OCI-LY1 (cell line): Measurements from ENCODE around the gene EIF5.

ENCODE experiments used
- H2AFZ ChIP-seq: fragments of 200-600 bp; sonication (generic), shearing (Covaris generic); 2 replicates; pipeline ENCODE4 v1.6.0; 2014; ENCODE audit warnings: antibody characterized with exemption, mild to moderate bottlenecking, low read length
- H3F3A ChIP-seq: fragments of 200-600 bp; sonication (generic), shearing (Covaris generic); 2 replicates; pipeline ENCODE4 v1.6.0; 2014; ENCODE audit warnings: mild to moderate bottlenecking, antibody characterized with exemption, low read length, moderate library complexity; ENCODE audit not compliant: insufficient read depth
- H3K27ac ChIP-seq: fragments of 200-600 bp; sonication (generic); 2 replicates; pipeline ENCODE4 v1.5.1; 2014; ENCODE audit warnings: low read length, mixed run types, mild to moderate bottlenecking, low read depth; ENCODE audit not compliant: poor library complexity, severe bottlenecking
- H3K27me3 ChIP-seq: fragments of 200-600 bp; sonication (generic); 2 replicates; pipeline ENCODE4 v1.6.0; 2014; ENCODE audit warnings: antibody characterized with exemption, mild to moderate bottlenecking, low read length, moderate library complexity; ENCODE audit not compliant: insufficient read depth
- H3K36me3 ChIP-seq: fragments of 200-600 bp; sonication (generic); 2 replicates; pipeline ENCODE4 v1.6.1; 2014; ENCODE audit warnings: mild to moderate bottlenecking, antibody characterized with exemption, low read length, moderate library complexity, mixed read lengths; ENCODE audit not compliant: insufficient read depth
- H3K4me1 ChIP-seq: fragments of 200-600 bp; sonication (generic); 2 replicates; pipeline ENCODE4 v1.5.1; 2014; ENCODE audit warnings: mild to moderate bottlenecking, low read length, moderate library complexity; ENCODE audit not compliant: insufficient read depth, severe bottlenecking
- H3K4me2 ChIP-seq: fragments of 200-600 bp; sonication (generic), shearing (Covaris generic); 2 replicates; pipeline ENCODE4 v1.6.1; 2014; ENCODE audit warnings: low read length
- H3K4me3 ChIP-seq: fragments of 200-600 bp; sonication (generic); 2 replicates; pipeline ENCODE4 v1.5.1; 2014; ENCODE audit warnings: low read length, low read depth, mild to moderate bottlenecking, mixed read lengths; ENCODE audit not compliant: poor library complexity, severe bottlenecking
- H3K79me2 ChIP-seq: fragments of 200-600 bp; shearing (Covaris generic); 2 replicates; pipeline ENCODE4 v1.6.1; 2016; ENCODE audit warnings: mixed run types, low read length, mixed read lengths; ENCODE audit not compliant: insufficient read depth
- H3K9ac ChIP-seq: fragments of 200-600 bp; sonication (generic), shearing (Covaris generic); 2 replicates; pipeline ENCODE4 v1.6.1; 2014; ENCODE audit warnings: mild to moderate bottlenecking, low read length, mixed read lengths
- H3K9me2 ChIP-seq: fragments of 200-600 bp; sonication (generic), shearing (Covaris generic); 2 replicates; pipeline ENCODE4 v1.6.1; 2014; ENCODE audit warnings: low read depth, mild to moderate bottlenecking, low read length, mixed read lengths
- H3K9me3 ChIP-seq: fragments of 200-600 bp; shearing (Covaris generic); 2 replicates; pipeline ENCODE4 v1.6.1; 2014; ENCODE audit warnings: low read length, mixed read lengths
- H4K20me1 ChIP-seq: fragments of 200-600 bp; sonication (generic), shearing (Covaris generic); 2 replicates; pipeline ENCODE4 v1.6.0; 2016; ENCODE audit warnings: mild to moderate bottlenecking, low read length; ENCODE audit not compliant: insufficient read depth
- EZH2 ChIP-seq: fragments of 200-600 bp; sonication (generic), shearing (Covaris generic); IDR thresholded peaks from 2 replicates; pipeline ENCODE4 v1.8.0; 2017; ENCODE audit warnings: borderline replicate concordance, mixed run types, mild to moderate bottlenecking, antibody characterized with exemption, low read length, moderate library complexity, mixed read lengths
- TF ChIP-seq, protein P1 (sequence below): fragments of 200-600 bp; sonication (generic), shearing (Covaris generic); IDR thresholded peaks from 2 replicates; pipeline ENCODE4 v1.5.1; 2017; ENCODE audit warnings: mild to moderate bottlenecking, antibody characterized with exemption, low read length, moderate library complexity, mixed read lengths

Gene EIF5

DNA sequence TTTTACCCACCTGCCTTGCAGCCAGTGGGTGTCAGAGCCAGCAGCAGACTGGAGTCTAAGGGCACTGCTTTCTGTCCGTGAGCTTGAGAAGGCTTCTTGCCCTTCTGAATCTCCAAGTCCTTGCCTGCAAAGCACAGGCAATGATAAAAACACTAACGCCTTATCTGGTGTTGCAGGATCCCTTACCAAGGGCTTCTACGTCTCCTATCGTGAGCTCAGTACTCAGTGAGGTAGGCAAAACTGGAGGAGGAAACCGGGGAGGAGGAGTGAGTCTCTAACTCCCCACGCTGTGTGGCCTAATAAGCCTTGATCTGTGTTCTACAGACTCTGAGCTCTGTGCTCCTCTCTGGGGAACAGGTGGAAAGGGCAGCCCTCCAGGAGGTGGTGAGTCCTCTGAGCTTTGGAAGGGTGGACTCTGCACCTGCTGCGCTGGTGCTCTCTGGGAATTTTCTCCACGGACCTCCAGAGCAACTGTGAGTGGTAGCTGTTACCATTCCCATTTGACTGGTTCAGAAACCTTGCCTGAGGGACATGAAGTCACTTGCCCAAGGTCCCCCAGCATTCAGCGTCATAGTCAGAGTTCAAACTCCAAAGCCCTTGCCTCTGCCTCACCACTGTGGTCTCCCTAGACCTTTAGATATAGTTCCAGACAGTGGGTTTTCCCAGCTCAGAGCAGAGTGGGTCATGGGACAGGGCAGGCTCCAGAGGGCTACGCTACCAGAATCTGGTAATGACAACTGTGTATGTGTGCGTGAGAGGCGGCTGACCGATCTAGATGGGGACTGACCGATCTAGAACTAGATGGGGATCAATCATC, 44.2 kb downstream of the EIF5 start:
- Histone ChIP-seq H3K9ac (no peak overlapping the region), H2AFZ (no peak overlapping the region)

DNA sequence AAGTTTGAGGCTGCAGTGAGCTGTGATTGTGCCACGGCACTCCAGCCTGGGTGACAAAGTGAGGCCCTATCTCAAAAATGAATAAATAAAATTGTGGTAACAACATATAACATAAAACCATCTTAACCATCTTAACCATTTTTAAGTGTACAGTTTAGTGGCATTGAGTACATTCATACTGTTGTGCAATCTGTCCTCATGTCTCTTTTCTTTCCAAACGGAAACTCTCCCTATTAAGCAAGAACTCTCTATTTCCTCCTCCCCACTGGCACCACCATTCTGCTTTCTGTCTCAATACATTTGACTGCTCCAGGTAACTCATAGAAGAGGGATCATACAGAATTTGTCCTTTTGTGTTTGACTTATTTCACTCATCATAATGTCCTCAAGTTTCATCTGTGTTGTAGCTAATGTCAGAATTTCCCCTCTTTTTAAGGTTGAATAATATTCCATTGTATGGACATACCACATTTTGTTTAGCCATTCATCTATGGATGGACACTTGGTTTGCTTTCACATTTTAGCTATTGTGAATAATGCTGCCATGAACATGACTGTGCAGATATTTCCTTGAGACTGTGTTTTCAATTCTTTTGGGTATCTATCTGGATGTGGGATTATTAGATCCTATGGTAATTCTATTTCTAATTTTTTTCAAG, 46.8 kb downstream of the EIF5 start:
- Histone ChIP-seq H3K79me2 (peaks cover 1% of the 10 kb centered on the region; the same call in 1 of the 2 replicates), H3K9me2 (no peaks in the 10 kb centered on the region), H3K27me3 (peaks cover 7% of the 10 kb centered on the region; the same call in 1 of the 2 replicates), H3K9me3 (no peaks in the 10 kb centered on the region), H3K4me3 (no peak overlapping the region), H3K4me1 (peaks cover 8% of the 10 kb centered on the region), H3K4me2 (no peak overlapping the region), H3F3A (no peaks in the 10 kb centered on the region), H3K9ac (no peak overlapping the region), H2AFZ (no peak overlapping the region), H4K20me1 (no peaks in the 10 kb centered on the region), H3K36me3 (no peaks in the 10 kb centered on the region; the same call in 1 of the 2 replicates), H3K27ac (no peak overlapping the region)
- no peak for TF ChIP-seq EZH2
- TF ChIP-seq, protein P1, sequence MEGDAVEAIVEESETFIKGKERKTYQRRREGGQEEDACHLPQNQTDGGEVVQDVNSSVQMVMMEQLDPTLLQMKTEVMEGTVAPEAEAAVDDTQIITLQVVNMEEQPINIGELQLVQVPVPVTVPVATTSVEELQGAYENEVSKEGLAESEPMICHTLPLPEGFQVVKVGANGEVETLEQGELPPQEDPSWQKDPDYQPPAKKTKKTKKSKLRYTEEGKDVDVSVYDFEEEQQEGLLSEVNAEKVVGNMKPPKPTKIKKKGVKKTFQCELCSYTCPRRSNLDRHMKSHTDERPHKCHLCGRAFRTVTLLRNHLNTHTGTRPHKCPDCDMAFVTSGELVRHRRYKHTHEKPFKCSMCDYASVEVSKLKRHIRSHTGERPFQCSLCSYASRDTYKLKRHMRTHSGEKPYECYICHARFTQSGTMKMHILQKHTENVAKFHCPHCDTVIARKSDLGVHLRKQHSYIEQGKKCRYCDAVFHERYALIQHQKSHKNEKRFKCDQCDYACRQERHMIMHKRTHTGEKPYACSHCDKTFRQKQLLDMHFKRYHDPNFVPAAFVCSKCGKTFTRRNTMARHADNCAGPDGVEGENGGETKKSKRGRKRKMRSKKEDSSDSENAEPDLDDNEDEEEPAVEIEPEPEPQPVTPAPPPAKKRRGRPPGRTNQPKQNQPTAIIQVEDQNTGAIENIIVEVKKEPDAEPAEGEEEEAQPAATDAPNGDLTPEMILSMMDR, result no peak

More for the DNA sequence above, 44.2 kb downstream of the EIF5 start:
- Histone ChIP-seq H3K9me3 (no peaks in the 10 kb centered on the region), H3K36me3 (no peaks in the 10 kb centered on the region; the same call in 1 of the 2 replicates), H3K4me2 (no peak overlapping the region), H3K4me3 (no peak overlapping the region), H3F3A (no peaks in the 10 kb centered on the region), H4K20me1 (no peaks in the 10 kb centered on the region), H3K79me2 (no peaks in the 10 kb centered on the region), H3K27ac (no peak overlapping the region), H3K4me1 (peaks cover 11% of the 10 kb centered on the region), H3K9me2 (no peaks in the 10 kb centered on the region), H3K27me3 (peaks cover 7% of the 10 kb centered on the region; the same call in 1 of the 2 replicates)
- TF ChIP-seq, protein P1, result no peak
- no peak for TF ChIP-seq EZH2

DNA sequence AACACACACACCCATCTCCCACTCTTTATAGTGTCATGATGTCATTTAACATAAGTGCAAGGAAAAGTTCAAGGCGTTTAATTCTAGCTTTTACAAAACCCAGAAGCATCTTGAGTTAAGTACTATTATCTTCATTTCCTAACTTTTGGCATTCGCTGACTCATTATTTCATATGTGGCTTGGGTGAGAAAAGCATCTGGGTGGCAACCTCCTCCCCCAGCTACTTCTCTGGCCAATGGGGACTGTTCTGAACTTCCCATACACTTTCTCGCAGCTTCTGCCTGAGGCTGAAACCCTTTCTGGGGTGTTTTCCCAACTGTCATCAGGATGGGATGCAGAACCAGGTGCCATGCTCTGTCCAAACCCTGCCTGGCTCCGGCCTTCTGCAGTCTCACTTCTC, 48.3 kb downstream of the EIF5 start:
- Histone ChIP-seq H3K79me2 (peaks cover 17% of the 10 kb centered on the region), H3K27ac (no peak overlapping the region), H2AFZ (no peak overlapping the region), H3F3A (no peaks in the 10 kb centered on the region), H3K9me2 (no peaks in the 10 kb centered on the region), H4K20me1 (0 out of 2 replicates have a peak, but pooled peaks cover 3% of the 10 kb centered on the region), H3K9me3 (no peaks in the 10 kb centered on the region), H3K4me2 (no peak overlapping the region), H3K4me1 (peaks cover 18% of the 10 kb centered on the region), H3K36me3 (no peaks in the 10 kb centered on the region; the same call in 1 of the 2 replicates), H3K27me3 (peaks cover 7% of the 10 kb centered on the region; the same call in 1 of the 2 replicates), H3K9ac (no peak overlapping the region), H3K4me3 (no peak overlapping the region)
- no peak for TF ChIP-seq EZH2
- TF ChIP-seq, protein P1, result no peak
